GM23338 (cell line): ENCODE data around the gene TTPAL. TPM values are rescaled to one million over a fixed set of nuclear protein-coding genes. Genes with fewer than 3 reads are reported as not detected.

Source experiments
- ATAC-seq: fragments of 200-7000 bp; cut with Tn5 transposase; 3 replicates; pipeline ENCODE4 v1.9.1; 2020
- DNase-seq: peaks from one replicate; pipeline ENCODE4 v3.0.0-alpha.2; 2015; ENCODE audit warnings: low spot score
- H2AFZ ChIP-seq: fragments of 200-600 bp; sonication (generic); 2 replicates; pipeline ENCODE4 v1.8.0; 2016; ENCODE audit warnings: antibody characterized with exemption, mild to moderate bottlenecking, moderate library complexity
- H3F3A ChIP-seq: fragments of 200-600 bp; sonication (generic); replicated peaks from 2 replicates; pipeline ENCODE4 v1.8.0; 2017; ENCODE audit warnings: antibody characterized with exemption, mixed run types, low read depth
- H3K27ac ChIP-seq: fragments of 200-600 bp; sonication (generic); 2 replicates; pipeline ENCODE4 v1.6.1; 2016; ENCODE audit warnings: low read depth
- H3K27me3 ChIP-seq: fragments of 200-600 bp; sonication (generic); 2 replicates; pipeline ENCODE4 v1.8.0; 2016; ENCODE audit warnings: mild to moderate bottlenecking, mixed run types, moderate library complexity; ENCODE audit not compliant: insufficient read depth
- H3K36me3 ChIP-seq: fragments of 200-600 bp; sonication (generic); 2 replicates; pipeline ENCODE4 v1.8.0; 2016; ENCODE audit warnings: mild to moderate bottlenecking; ENCODE audit not compliant: insufficient read depth
- H3K4me1 ChIP-seq: fragments of 200-600 bp; sonication (generic); 2 replicates; pipeline ENCODE4 v1.8.0; 2016; ENCODE audit warnings: mild to moderate bottlenecking, moderate library complexity; ENCODE audit not compliant: insufficient read depth
- H3K4me2 ChIP-seq: fragments of 200-600 bp; sonication (generic); 2 replicates; pipeline ENCODE4 v1.7.1; 2017; ENCODE audit warnings: mixed run types
- H3K4me3 ChIP-seq: fragments of 200-600 bp; sonication (generic); 2 replicates; pipeline ENCODE4 v1.6.1; 2016; ENCODE audit warnings: mixed run types
- H3K79me2 ChIP-seq: fragments of 200-600 bp; sonication (generic); replicated peaks from 2 replicates; pipeline ENCODE4 v1.8.0; 2017; ENCODE audit warnings: mild to moderate bottlenecking; ENCODE audit not compliant: insufficient read depth
- H3K9me2 ChIP-seq: fragments of 200-600 bp; sonication (generic); 2 replicates; pipeline ENCODE4 v1.8.0; 2017; ENCODE audit not compliant: insufficient read depth
- H4K20me1 ChIP-seq: fragments of 200-600 bp; sonication (generic); replicated peaks from 2 replicates; pipeline ENCODE4 v1.8.0; 2017; ENCODE audit warnings: mild to moderate bottlenecking; ENCODE audit not compliant: insufficient read depth
- H3K27ac Mint-ChIP-seq: 2 replicates; pipeline ENCODE4 v1.8.0; 2020; ENCODE audit warnings: inconsistent platforms, mild to moderate bottlenecking, moderate library complexity, mixed read lengths
- H3K27me3 Mint-ChIP-seq: 3 replicates; pipeline ENCODE4 v1.8.0; 2022; ENCODE audit warnings: low read depth, mild to moderate bottlenecking, moderate library complexity, mixed read lengths, inconsistent platforms; ENCODE audit not compliant: insufficient read depth, poor library complexity
- H3K36me3 Mint-ChIP-seq: 3 replicates; pipeline ENCODE4 v1.8.0; 2021; ENCODE audit warnings: low read depth, mild to moderate bottlenecking, inconsistent platforms, moderate library complexity, mixed read lengths
- H3K4me1 Mint-ChIP-seq: 3 replicates; pipeline ENCODE4 v1.8.0; 2020; ENCODE audit warnings: mild to moderate bottlenecking, inconsistent platforms, mixed read lengths
- H3K4me3 Mint-ChIP-seq: 3 replicates; pipeline ENCODE4 v1.8.0; 2021; ENCODE audit warnings: moderate library complexity, mild to moderate bottlenecking, inconsistent platforms, mixed read lengths
- H3K9me3 Mint-ChIP-seq: 3 replicates; pipeline ENCODE4 v1.8.0; 2020; ENCODE audit warnings: moderate library complexity, mild to moderate bottlenecking, inconsistent platforms, mixed read lengths
- CREB1 ChIP-seq: fragments of 250-450 bp; sonication (Bioruptor Pico); IDR thresholded peaks from 2 replicates; pipeline ENCODE4 v1.5.0; 2020; ENCODE audit warnings: low read depth, mild to moderate bottlenecking, moderate library complexity
- POLR2AphosphoS5 ChIP-seq: IDR thresholded peaks from 2 replicates; pipeline ENCODE4 v1.6.1; 2016; ENCODE audit warnings: antibody characterized with exemption, low read depth
- polyA plus RNA-seq: library from polyadenylated mRNA; unstranded; fragments of >200 nt; fragmentation: Nextera tagmentation; extraction: Ambion mirVana; gene quantifications from 2 replicates; pipeline ENCODE4 v1.2.1, GENCODE V29; 2016
- total RNA-seq: library from RNA; depleted of rRNA; stranded (reverse); fragments of >200 nt; shearing (Covaris generic); gene quantifications from 2 replicates; pipeline ENCODE4 v1.2.3, GENCODE V29; 2014
- TF ChIP-seq, protein P1 (sequence below): fragments of 250-450 bp; sonication (Bioruptor Pico); IDR thresholded peaks from 2 replicates; pipeline ENCODE4 v1.5.0; 2020; ENCODE audit warnings: mild to moderate bottlenecking, moderate library complexity
- TF ChIP-seq, protein P2 (sequence below), 2 experiments: fragments of 200-600 bp in 1 of 2; sonication (generic) in 1 of 2; conservative IDR thresholded peaks; 2 replicates each; pipeline versions ENCODE4 v1.5.1 to v1.6.1; 2016 to 2017; ENCODE audit warnings: antibody characterized with exemption in 2 of 2, low read depth in 2 of 2, mild to moderate bottlenecking in 2 of 2, moderate library complexity in 1 of 2

The TTPAL gene
- total and polyA plus RNA-seq, 2 experiments from 2014 or later = 3.7 to 10.2 TPM

DNA sequence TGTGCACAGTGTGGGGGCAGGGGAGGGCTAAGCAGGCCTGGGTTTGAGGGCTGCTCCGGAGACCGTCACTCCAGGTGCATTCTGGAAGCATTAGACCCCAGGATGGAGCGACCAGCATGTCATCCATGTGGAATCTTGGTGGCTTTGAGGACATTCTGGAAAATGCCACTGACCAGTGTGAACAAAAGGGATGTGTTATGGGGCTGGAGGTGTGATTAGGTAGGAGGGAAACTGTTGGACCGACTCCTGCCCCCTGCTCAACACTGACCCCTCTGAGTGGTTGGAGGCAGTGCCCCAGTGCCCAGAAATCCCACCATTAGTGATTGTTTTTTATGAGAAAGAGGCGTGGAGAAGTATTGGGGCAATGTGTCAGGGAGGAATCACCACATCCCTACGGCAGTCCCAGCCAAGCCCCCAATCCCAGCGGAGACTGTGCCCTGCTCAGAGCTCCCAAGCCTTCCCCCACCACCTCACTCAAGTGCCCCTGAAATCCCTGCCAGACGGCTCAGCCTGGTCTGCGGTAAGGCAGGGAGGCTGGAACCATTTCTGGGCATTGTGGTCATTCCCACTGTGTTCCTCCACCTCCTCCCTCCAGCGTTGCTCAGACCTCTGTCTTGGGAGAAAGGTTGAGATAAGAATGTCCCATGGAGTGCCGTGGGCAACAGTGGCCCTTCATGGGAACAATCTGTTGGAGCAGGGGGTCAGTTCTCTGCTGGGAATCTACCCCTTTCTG, 44.0 kb upstream of the TTPAL start:
- DNase-seq = peak; percentile 35
- Mint-ChIP-seq H3K4me1 (no peaks in the 10 kb centered on the region), H3K27ac (no peak overlapping the region)

More for the DNA sequence above, 44.0 kb upstream of the TTPAL start:
- no peak overlapping the region for H3K27ac ChIP-seq
- peak; percentile 47; the same call in 2 of the 3 replicates for ATAC-seq
- peaks cover 4% of the 10 kb centered on the region; the same call in 1 of the 2 replicates for H3K9me2 ChIP-seq
- H3K36me3 Mint-ChIP-seq = no peaks in the 10 kb centered on the region
- H3F3A ChIP-seq = no peaks in the 10 kb centered on the region
- H3K4me3 Mint-ChIP-seq = no peak overlapping the region
- TF ChIP-seq, protein P1, sequence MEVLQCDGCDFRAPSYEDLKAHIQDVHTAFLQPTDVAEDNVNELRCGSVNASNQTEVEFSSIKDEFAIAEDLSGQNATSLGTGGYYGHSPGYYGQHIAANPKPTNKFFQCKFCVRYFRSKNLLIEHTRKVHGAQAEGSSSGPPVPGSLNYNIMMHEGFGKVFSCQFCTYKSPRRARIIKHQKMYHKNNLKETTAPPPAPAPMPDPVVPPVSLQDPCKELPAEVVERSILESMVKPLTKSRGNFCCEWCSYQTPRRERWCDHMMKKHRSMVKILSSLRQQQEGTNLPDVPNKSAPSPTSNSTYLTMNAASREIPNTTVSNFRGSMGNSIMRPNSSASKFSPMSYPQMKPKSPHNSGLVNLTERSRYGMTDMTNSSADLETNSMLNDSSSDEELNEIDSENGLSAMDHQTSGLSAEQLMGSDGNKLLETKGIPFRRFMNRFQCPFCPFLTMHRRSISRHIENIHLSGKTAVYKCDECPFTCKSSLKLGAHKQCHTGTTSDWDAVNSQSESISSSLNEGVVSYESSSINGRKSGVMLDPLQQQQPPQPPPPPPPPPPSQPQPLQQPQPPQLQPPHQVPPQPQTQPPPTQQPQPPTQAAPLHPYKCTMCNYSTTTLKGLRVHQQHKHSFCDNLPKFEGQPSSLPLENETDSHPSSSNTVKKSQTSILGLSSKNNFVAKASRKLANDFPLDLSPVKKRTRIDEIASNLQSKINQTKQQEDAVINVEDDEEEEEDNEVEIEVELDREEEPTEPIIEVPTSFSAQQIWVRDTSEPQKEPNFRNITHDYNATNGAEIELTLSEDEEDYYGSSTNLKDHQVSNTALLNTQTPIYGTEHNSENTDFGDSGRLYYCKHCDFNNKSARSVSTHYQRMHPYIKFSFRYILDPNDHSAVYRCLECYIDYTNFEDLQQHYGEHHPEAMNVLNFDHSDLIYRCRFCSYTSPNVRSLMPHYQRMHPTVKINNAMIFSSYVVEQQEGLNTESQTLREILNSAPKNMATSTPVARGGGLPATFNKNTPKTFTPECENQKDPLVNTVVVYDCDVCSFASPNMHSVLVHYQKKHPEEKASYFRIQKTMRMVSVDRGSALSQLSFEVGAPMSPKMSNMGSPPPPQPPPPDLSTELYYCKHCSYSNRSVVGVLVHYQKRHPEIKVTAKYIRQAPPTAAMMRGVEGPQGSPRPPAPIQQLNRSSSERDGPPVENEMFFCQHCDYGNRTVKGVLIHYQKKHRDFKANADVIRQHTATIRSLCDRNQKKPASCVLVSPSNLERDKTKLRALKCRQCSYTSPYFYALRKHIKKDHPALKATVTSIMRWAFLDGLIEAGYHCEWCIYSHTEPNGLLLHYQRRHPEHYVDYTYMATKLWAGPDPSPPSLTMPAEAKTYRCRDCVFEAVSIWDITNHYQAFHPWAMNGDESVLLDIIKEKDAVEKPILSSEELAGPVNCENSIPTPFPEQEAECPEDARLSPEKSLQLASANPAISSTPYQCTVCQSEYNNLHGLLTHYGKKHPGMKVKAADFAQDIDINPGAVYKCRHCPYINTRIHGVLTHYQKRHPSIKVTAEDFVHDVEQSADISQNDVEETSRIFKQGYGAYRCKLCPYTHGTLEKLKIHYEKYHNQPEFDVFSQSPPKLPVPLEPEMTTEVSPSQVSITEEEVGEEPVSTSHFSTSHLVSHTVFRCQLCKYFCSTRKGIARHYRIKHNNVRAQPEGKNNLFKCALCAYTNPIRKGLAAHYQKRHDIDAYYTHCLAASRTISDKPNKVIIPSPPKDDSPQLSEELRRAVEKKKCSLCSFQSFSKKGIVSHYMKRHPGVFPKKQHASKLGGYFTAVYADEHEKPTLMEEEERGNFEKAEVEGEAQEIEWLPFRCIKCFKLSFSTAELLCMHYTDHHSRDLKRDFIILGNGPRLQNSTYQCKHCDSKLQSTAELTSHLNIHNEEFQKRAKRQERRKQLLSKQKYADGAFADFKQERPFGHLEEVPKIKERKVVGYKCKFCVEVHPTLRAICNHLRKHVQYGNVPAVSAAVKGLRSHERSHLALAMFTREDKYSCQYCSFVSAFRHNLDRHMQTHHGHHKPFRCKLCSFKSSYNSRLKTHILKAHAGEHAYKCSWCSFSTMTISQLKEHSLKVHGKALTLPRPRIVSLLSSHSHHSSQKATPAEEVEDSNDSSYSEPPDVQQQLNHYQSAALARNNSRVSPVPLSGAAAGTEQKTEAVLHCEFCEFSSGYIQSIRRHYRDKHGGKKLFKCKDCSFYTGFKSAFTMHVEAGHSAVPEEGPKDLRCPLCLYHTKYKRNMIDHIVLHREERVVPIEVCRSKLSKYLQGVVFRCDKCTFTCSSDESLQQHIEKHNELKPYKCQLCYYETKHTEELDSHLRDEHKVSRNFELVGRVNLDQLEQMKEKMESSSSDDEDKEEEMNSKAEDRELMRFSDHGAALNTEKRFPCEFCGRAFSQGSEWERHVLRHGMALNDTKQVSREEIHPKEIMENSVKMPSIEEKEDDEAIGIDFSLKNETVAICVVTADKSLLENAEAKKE (CRISPR knock-in tag) = no peak
- no peak for TF ChIP-seq CREB1 (CRISPR knock-in tag)
- TF ChIP-seq POLR2AphosphoS5 = no peak
- TF ChIP-seq, protein P2, sequence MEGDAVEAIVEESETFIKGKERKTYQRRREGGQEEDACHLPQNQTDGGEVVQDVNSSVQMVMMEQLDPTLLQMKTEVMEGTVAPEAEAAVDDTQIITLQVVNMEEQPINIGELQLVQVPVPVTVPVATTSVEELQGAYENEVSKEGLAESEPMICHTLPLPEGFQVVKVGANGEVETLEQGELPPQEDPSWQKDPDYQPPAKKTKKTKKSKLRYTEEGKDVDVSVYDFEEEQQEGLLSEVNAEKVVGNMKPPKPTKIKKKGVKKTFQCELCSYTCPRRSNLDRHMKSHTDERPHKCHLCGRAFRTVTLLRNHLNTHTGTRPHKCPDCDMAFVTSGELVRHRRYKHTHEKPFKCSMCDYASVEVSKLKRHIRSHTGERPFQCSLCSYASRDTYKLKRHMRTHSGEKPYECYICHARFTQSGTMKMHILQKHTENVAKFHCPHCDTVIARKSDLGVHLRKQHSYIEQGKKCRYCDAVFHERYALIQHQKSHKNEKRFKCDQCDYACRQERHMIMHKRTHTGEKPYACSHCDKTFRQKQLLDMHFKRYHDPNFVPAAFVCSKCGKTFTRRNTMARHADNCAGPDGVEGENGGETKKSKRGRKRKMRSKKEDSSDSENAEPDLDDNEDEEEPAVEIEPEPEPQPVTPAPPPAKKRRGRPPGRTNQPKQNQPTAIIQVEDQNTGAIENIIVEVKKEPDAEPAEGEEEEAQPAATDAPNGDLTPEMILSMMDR (conservative IDR thresholded peaks at IDR 0.05; ENCODE audit: low read depth in 2 of 2) = peak; percentile 29 to 37; a peak in 2 of 4 replicates
- peaks cover 9% of the 10 kb centered on the region for H3K27me3 Mint-ChIP-seq
- no peaks in the 10 kb centered on the region for H3K9me3 Mint-ChIP-seq
- H3K36me3 ChIP-seq = no peaks in the 10 kb centered on the region
- H3K79me2 ChIP-seq = no peaks in the 10 kb centered on the region
- no peak overlapping the region for H3K4me3 ChIP-seq
- H3K4me1 ChIP-seq = no peaks in the 10 kb centered on the region
- H4K20me1 ChIP-seq = no peaks in the 10 kb centered on the region
- no peaks in the 10 kb centered on the region for H3K27me3 ChIP-seq
- no peak overlapping the region for H3K4me2 ChIP-seq
- H2AFZ ChIP-seq = no peak overlapping the region
